Esophagus (tissue), 2 donors: ENCODE results near the gene TBC1D2B. TPM values are rescaled to one million over a fixed set of nuclear protein-coding genes. Genes with fewer than 3 reads are reported as not detected.

Source experiments
- H3K27ac ChIP-seq, 2 donors: one replicate each; pipeline ENCODE4 v1.5.1; 2013; ENCODE audit warnings: low read depth in 2 of 2, mild to moderate bottlenecking in 2 of 2, inconsistent platforms in 1 of 2, low read length in 1 of 2, moderate library complexity in 1 of 2
- H3K27me3 ChIP-seq, 2 donors: one replicate each; pipeline ENCODE4 v1.6.1; 2013; ENCODE audit warnings: low read length in 2 of 2, control low read depth in 1 of 2, mild to moderate bottlenecking in 1 of 2; ENCODE audit not compliant: insufficient read depth in 2 of 2, control insufficient read depth in 1 of 2
- H3K36me3 ChIP-seq, 2 donors: one replicate each; pipeline ENCODE4 v1.6.1; 2013; ENCODE audit warnings: low read length in 1 of 2; ENCODE audit not compliant: control insufficient read depth in 2 of 2, insufficient read depth in 2 of 2
- H3K4me1 ChIP-seq, 2 donors: one replicate each; pipeline ENCODE4 v1.6.1; 2013; ENCODE audit warnings: low read length in 1 of 2; ENCODE audit not compliant: control insufficient read depth in 2 of 2, insufficient read depth in 2 of 2
- H3K4me3 ChIP-seq, 2 donors: one replicate each; pipeline ENCODE4 v1.5.1; 2013; ENCODE audit warnings: low read length in 2 of 2, mild to moderate bottlenecking in 2 of 2, low read depth in 1 of 2, moderate library complexity in 1 of 2
- H3K9me3 ChIP-seq, 2 donors: one replicate each; pipeline ENCODE4 v1.6.1; 2013; ENCODE audit warnings: mild to moderate bottlenecking in 2 of 2, low read depth in 1 of 2, low read length in 1 of 2, moderate library complexity in 1 of 2; ENCODE audit not compliant: control insufficient read depth in 2 of 2, insufficient read depth in 1 of 2
- WGBS, 2 donors: extraction: QIAGEN DNeasy Blood & Tissue Kit; methylation state at CpG; one replicate each; pipeline ENCODE4 v1.1.7; 2013; 5-methylcytosine and 5-hydroxymethylcytosine counted together
- polyA plus RNA-seq, 2 donors: library from polyadenylated mRNA; stranded (reverse); fragments of 200-250 nt; gene quantifications; one replicate each; pipeline ENCODE4 v1.2.3, GENCODE V29; 2013
- donor health status: healthy with polysubstance abuse.
- donor health status: Bipolar disorder and iron deficiency.

The TBC1D2B gene
- polyA plus RNA-seq, 2 donors = 5.1 to 7.0 TPM

DNA sequence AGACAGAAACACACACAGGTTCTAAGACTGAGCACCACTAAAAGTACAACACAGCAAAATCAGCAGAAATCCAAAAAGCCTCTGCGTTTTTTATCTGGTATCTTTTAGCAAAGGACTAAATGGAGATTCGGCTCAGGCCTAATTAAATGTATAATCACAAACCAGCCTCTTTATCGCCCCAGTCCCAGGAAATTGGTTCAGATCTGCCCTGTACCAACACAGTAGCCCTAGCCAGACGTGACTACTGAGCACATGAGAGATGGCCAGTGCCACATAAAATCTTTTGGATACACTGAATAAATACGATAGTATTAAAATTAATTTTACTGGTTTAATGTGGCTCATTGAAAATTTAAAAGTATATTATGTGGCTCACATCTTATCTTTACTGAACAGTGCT lies 19.7 kb downstream of the TBC1D2B start:
- H3K36me3 ChIP-seq = peaks cover 3 to 6% of the 10 kb centered on the region in 2 donors
- H3K27ac ChIP-seq = no peak overlapping the region
- no peaks in the 10 kb centered on the region for H3K9me3 ChIP-seq
- peaks cover 16 to 32% of the 10 kb centered on the region in 2 donors for H3K4me1 ChIP-seq
- 89 to 91% methylated on average over 5 of the region's 5 CpGs for WGBS, 2 donors
- H3K27me3 ChIP-seq = no peaks in the 10 kb centered on the region
- no peak overlapping the region for H3K4me3 ChIP-seq

DNA sequence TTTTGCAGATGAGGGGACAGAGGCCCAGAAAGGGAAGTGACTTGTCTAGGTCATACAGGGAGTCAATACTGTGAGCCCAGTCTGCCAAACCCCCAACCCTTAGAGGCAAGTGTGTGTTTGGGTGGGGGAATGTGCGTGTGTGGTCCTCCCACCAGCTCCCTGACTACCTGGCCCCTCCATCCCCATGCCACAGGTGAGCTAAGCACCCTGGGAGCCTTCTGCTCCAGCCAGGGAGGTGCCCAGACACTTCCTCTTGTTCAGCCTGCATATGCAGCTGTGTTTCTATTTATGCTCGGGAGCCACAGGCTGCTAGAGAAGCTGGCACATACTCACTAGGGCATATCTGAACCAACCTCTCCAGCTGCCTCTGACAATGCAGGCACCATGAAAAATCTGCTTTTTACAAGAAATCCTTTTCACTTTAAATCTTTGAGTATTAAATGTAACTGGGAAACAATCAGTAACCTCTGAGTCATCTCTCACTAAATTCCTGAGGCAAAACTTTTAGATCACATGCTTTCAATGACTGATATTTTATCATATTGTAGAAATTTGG lies 20.7 kb downstream of the TBC1D2B start:
- Histone ChIP-seq H3K4me3 (no peak overlapping the region), H3K27me3 (no peaks in the 10 kb centered on the region), H3K4me1 (peaks cover 14 to 33% of the 10 kb centered on the region in 2 donors), H3K27ac (peak overlapping the region; percentile 79 to 90), H3K9me3 (no peaks in the 10 kb centered on the region), H3K36me3 (peaks cover 3 to 8% of the 10 kb centered on the region in 2 donors)
- 17 to 31% methylated on average over 2 of the region's 2 CpGs for WGBS, 2 donors

DNA sequence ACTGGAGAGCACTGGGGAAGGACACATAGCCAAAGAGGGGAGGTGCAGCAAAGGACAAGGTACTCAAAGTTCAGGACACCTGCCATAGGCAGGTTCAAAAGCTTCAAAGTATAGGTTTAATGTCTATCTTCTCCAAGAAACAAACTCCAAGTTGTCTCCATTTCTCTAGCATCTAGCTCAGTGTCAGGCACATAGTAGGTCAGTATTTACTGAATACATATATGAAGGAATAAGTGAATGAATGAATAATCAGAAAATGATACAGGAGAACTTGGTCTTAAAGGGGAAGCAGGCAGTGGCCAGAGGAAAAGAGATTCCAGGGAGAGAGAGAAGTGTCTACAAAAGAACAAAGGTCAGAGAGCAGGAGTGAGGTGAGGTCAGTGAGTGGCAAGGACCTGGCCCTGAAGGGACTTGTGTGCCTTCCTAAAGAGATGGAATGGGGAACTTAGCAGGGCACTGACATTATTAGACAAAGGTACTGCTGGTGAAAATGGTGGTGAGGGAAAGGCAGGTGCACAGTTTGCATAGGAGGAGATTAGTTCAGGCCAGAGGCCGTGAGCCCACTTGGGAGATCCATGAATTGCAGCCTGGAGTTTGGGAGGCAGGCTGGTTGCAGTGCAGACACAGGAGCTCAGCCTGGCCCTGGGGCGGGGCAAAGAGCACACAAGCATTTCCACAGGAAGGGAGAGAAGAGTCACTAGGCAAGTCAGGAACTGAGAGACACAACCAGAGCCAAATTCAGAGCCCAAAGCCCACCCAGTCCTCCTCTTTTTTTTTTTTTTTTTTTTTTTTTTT lies 21.4 kb downstream of the TBC1D2B start:
- Histone ChIP-seq H3K27me3 (no peaks in the 10 kb centered on the region), H3K27ac (peak overlapping the region; percentile 79 to 90), H3K4me3 (no peak overlapping the region), H3K36me3 (peaks cover 3 to 8% of the 10 kb centered on the region in 2 donors), H3K9me3 (no peaks in the 10 kb centered on the region), H3K4me1 (peaks cover 13 to 33% of the 10 kb centered on the region in 2 donors)
- WGBS, 2 donors = 36 to 38% methylated on average over 2 of the region's 2 CpGs

DNA sequence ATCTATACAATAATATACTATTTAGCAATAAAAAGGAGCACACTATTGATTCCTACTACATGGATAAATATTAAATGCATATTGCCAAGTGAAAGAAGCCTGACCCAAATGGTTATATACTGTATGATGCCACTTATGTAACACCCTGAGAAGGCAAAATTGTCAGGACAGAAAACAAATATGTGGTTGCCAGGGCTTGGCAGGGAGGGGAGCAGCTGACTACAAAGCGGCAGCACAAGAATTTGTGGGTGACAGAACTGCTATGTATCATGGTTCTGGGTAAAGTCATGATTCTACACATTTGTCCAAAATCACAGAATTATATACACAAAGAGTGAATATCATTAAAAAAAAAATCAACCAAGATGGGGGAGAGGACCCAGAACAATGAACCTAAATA lies 22.5 kb downstream of the TBC1D2B start:
- 38 to 48% methylated on average over 1 of the region's 1 CpG for WGBS, 2 donors
- peaks cover 13 to 33% of the 10 kb centered on the region in 2 donors for H3K4me1 ChIP-seq
- no peaks in the 10 kb centered on the region for H3K9me3 ChIP-seq
- H3K27ac ChIP-seq = no peak overlapping the region
- no peak overlapping the region for H3K4me3 ChIP-seq
- peaks cover 3 to 8% of the 10 kb centered on the region in 2 donors for H3K36me3 ChIP-seq
- no peaks in the 10 kb centered on the region for H3K27me3 ChIP-seq

DNA sequence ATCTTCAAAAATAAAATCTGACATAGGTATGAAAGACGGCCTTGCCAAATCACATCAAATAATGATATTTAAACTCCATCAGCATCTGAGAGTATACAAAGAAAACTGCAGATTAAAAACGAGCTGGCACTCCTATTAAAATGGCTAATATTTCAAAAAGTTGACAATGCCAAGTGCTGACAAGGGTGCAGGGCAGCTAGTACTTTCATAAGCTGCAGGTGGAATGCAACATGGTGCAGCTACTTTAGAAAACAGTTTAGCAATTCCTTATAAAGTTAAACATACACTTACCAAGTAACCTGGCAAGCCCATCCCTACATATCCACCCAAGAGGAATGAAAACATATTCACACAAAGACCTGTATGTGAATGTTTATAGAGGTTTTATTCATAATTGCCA lies 23.0 kb downstream of the TBC1D2B start:
- H3K4me1 ChIP-seq = peaks cover 13 to 30% of the 10 kb centered on the region in 2 donors
- no peak overlapping the region for H3K27ac ChIP-seq
- no peaks in the 10 kb centered on the region for H3K27me3 ChIP-seq
- H3K36me3 ChIP-seq = peaks cover 3 to 8% of the 10 kb centered on the region in 2 donors
- no peaks in the 10 kb centered on the region for H3K9me3 ChIP-seq
- 68 to 71% methylated on average over 2 of the region's 2 CpGs for WGBS, 2 donors
- H3K4me3 ChIP-seq = no peak overlapping the region

DNA sequence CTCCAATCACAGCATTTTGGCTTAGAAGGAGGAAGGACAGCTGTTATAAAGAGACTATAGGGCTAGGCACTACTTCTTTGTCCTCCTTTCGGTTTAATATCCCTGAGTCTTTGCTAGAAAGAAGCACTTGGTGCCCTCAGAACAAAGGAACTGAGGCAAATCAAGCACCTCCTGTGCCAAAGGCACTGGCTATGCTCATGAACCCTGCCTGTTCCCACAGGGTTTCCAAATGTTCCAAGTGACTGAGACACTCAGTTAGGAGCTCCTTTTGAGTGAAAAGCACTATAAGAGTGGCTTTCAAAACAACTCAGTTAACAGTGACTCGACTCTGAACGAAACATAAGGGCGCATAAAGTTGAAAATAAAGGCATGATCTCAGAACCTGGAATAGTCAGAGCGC lies 25.0 kb downstream of the TBC1D2B start:
- WGBS, 2 donors = 79 to 88% methylated on average over 5 of the region's 5 CpGs
- peaks cover 9 to 20% of the 10 kb centered on the region in 2 donors for H3K4me1 ChIP-seq
- peaks cover 3 to 8% of the 10 kb centered on the region in 2 donors for H3K36me3 ChIP-seq
- H3K27me3 ChIP-seq = no peaks in the 10 kb centered on the region
- H3K9me3 ChIP-seq = no peaks in the 10 kb centered on the region
- no peak overlapping the region for H3K27ac ChIP-seq
- H3K4me3 ChIP-seq = no peak overlapping the region

DNA sequence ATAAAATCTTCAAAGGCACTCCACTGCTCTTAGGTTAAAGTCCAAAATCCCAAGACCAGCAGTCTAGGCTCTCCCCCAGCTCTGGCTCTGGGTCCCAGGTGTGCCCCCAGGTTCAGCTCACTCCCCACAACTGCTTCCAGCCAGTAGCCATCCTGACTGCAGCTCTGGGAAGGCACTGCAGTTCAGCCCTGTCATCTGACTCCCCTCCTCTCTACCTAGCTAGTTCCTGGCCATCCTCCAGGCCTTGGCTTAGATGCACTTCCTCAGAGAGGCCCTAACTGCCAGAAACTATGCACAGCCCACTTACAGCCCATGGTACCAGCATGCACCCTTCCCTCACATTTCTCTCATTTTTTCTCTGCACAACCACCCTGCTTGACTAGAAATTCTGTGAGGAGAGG lies 25.5 kb downstream of the TBC1D2B start:
- Histone ChIP-seq H3K27ac (peak overlapping the region in 1 of 2 donors; percentile 67), H3K4me1 (peaks cover 9 to 21% of the 10 kb centered on the region in 2 donors), H3K27me3 (no peaks in the 10 kb centered on the region), H3K4me3 (no peak overlapping the region), H3K36me3 (peaks cover 3 to 8% of the 10 kb centered on the region in 2 donors), H3K9me3 (no peaks in the 10 kb centered on the region)

DNA sequence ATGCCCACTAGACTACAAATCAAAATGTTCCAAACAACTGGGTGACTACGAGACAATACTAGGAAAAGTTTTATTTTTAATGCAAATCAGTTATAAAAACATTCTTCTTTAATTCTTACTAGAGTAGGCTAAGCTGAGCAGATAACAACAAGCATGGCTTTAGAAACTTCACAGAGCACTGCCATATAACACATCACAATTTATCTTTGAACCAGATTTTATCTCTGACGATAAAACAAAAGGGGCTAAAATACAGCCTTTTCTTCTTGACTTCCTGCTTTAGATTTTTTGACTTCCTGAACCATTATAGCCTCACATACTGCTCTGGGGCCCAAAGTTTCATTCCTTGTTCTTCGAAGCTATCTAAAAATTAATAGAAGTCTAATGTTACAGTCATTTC lies 25.9 kb downstream of the TBC1D2B start:
- Histone ChIP-seq H3K36me3 (peaks cover 3 to 8% of the 10 kb centered on the region in 2 donors), H3K27me3 (no peaks in the 10 kb centered on the region), H3K4me3 (no peak overlapping the region), H3K4me1 (peaks cover 7 to 18% of the 10 kb centered on the region in 2 donors), H3K9me3 (no peaks in the 10 kb centered on the region), H3K27ac (no peak overlapping the region)
- WGBS, 2 donors = 59 to 71% methylated on average over 3 of the region's 3 CpGs

DNA sequence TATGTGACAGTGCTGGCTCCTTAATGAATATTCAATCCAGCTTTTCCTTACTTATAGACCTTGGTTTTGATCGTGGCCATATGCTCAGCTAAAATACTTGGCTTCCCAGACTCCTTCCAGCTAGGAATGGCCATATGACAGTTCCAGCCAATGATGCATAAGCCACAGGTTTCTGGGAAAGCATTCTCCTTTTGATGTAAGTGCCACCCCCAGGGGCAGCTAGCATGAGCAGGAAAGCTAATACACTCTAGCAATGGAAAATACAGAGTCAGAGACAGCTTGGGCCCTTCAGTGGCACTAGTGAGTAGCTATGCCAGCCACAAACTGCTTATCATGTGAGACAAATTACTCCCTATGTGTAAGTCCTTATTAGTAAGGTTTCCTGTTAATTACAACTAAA lies 26.7 kb downstream of the TBC1D2B start:
- Histone ChIP-seq H3K4me3 (no peak overlapping the region), H3K4me1 (peaks cover 2 to 13% of the 10 kb centered on the region in 2 donors), H3K9me3 (no peaks in the 10 kb centered on the region), H3K27me3 (no peaks in the 10 kb centered on the region), H3K27ac (no peak overlapping the region), H3K36me3 (peaks cover 3 to 8% of the 10 kb centered on the region in 2 donors)
- 67 to 76% methylated on average over 1 of the region's 1 CpG for WGBS, 2 donors

DNA sequence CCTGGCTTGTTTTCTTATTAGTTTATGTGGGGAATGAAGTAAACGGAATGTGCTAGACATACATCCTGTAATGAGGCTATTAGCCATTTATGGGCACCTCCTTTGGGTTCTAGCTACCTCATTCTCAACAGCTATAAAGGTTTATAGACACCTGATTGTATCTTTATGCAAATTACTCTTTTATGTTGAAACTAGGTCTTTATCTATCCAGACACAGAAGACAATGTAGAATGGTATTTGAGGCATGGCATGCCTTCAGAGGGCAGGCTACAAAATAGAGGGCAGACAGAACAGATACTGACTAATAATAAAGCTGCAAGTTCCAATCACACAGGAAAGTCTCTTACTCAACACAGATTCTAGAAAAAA lies 27.1 kb downstream of the TBC1D2B start:
- WGBS, 2 donors = 59 to 62% methylated on average over 1 of the region's 1 CpG
- Histone ChIP-seq H3K4me1 (peaks cover 0 to 9% of the 10 kb centered on the region in 2 donors), H3K27ac (no peak overlapping the region), H3K4me3 (no peak overlapping the region), H3K27me3 (no peaks in the 10 kb centered on the region), H3K9me3 (no peaks in the 10 kb centered on the region), H3K36me3 (peaks cover 3 to 8% of the 10 kb centered on the region in 2 donors)
